ENCODE data around the gene SCGB1A1.
A peak's percentile ranks its signal among the peaks of the same experiment; 100 is the strongest.

SCGB1A1 gene

DNA sequence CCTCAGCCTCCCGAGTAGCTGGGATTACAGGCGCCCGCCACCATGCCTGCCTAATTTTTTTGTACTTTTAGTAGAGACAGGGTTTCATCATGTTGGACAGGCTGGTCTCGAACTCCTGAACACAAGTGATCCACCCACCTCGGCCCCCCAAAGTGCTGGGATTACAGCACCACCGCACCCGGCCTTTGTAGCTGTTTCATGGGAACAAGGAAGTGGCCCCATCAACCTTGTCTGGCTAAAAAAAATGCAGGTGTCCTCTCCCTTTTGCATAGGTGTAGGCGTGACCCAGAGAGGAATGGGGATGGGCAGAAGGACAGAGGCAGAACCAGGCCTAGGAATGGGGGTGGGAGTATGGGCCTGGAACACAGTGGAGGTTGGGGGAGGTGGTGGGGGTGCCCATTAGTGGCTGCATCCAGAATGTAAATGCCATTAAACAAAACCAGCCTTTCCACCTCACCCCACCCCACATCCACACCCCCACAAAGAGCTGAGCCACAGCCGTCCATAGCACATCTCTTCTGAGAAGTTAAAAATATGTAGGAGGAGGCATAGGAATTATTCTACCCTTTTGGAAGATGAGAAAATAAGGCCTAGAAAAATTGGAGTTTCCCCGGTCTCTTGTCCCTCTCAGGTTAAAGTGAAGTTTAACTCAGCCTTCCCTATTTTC, 22.8 kb upstream of the SCGB1A1 start:
- no peaks in the 10 kb centered on the region for H3K27me3 ChIP-seq
- no peaks in the 10 kb centered on the region for H3K9me3 ChIP-seq
- H3K4me3 ChIP-seq (ENCODE audit: low read depth, low read length) = no peak overlapping the region
- peaks cover 8% of the 10 kb centered on the region for H3K4me1 ChIP-seq
- no peak for TF ChIP-seq CTCF (IDR thresholded peaks at IDR 0.05; ENCODE audit: low read depth, low read length)
- H3K36me3 ChIP-seq = no peaks in the 10 kb centered on the region
- no peak for DNase-seq

- no peak for TF ChIP-seq CTCF (IDR thresholded peaks at IDR 0.05; ENCODE audit: low read depth, low read length)
- Histone ChIP-seq H3K4me1 (peaks cover 9% of the 10 kb centered on the region), H3K27me3 (no peaks in the 10 kb centered on the region), H3K4me3 (ENCODE audit: low read depth, low read length) (no peak overlapping the region), H3K36me3 (no peaks in the 10 kb centered on the region), H3K9me3 (no peaks in the 10 kb centered on the region)
- DNase-seq = peak; percentile 39
These were observed 20.5 kb upstream of the SCGB1A1 start for GRCh38 chr11:62398011-62398994.

DNA sequence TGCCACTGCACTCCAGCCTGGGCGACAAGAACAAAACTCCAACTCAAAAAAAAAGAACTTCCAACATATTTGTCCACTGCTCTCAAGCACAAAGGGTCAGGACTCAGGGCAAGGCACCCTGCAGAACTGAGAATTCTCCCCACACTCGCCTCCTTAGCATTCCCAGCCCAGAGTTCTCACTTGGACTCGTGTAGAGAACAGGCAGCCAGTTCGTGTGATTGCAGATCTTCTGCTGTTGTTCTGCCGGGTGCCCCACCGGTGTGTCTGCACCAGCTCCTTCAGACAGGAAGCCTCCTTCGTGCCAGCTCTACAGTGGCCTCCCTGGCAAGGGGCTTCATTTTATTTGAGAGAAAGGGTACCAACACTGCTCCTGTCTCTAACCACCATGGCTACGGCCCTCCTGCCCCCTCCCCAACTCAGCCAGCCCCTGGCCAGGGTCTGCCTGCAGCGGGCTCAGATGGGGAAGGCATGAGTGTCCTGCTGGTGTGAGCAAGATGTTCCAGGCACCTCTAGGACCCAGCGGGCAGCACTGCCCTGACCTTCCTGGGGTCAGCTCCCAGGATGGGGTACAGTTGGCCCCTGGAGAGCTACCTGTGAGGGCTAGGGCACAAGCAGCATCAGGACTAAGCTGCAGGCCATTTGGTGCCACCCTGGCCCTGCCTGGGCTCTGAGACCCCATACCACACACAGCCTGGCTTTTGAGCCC, 19.5 kb upstream of the SCGB1A1 start:
- Histone ChIP-seq H3K4me1 (peaks cover 9% of the 10 kb centered on the region), H3K9me3 (no peaks in the 10 kb centered on the region), H3K27me3 (no peaks in the 10 kb centered on the region), H3K4me3 (ENCODE audit: low read depth, low read length) (no peak overlapping the region), H3K36me3 (no peaks in the 10 kb centered on the region)
- no peak for TF ChIP-seq CTCF (IDR thresholded peaks at IDR 0.05; ENCODE audit: low read depth, low read length)
- no peak for DNase-seq

DNA sequence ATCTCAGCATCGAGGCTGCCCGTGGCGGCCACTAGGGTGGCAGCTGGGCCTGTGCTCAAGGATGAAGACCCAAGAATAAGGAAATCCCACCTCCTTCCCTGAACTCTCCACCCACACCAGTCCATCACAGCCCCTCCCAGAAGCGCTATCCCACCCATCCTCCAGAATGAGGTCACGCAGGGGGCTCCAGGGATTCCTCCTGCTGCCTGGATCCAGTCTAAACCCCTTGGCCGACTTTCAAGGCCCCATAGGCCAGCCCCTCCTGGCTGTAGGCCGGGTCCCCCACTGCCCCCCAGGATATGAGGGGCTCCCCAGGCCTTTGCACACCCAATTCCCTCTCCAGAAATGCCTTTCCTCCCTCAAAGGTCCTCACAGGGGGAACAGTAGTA, 19.0 kb upstream of the SCGB1A1 start:
- Histone ChIP-seq H3K27me3 (no peaks in the 10 kb centered on the region), H3K36me3 (no peaks in the 10 kb centered on the region), H3K4me1 (peaks cover 9% of the 10 kb centered on the region), H3K4me3 (ENCODE audit: low read depth, low read length) (no peak overlapping the region), H3K9me3 (no peaks in the 10 kb centered on the region)
- TF ChIP-seq CTCF (IDR thresholded peaks at IDR 0.05; ENCODE audit: low read depth, low read length) = no peak
- no peak for DNase-seq

GRCh38 chr11:62400281-62400680, 18.6 kb upstream of the SCGB1A1 start:
- Histone ChIP-seq H3K27me3 (no peaks in the 10 kb centered on the region), H3K4me1 (peaks cover 9% of the 10 kb centered on the region), H3K9me3 (no peaks in the 10 kb centered on the region), H3K4me3 (ENCODE audit: low read depth, low read length) (no peak overlapping the region), H3K36me3 (no peaks in the 10 kb centered on the region)
- no peak for TF ChIP-seq CTCF (IDR thresholded peaks at IDR 0.05; ENCODE audit: low read depth, low read length)
- DNase-seq = no peak
